Fibroblast of the aortic adventitia (primary cell): ENCODE results near the gene WDR89. TPM values are rescaled to one million over a fixed set of nuclear protein-coding genes. Genes with fewer than 3 reads are reported as not detected.
A peak's percentile ranks its signal among the peaks of the same experiment; 100 is the strongest.
"Not testable (repeated sequence)": the region's sequence is repeated elsewhere in the genome, so short reads cannot be mapped to it uniquely, and the experiment has no call there.

ENCODE experiments used
- DNase-seq: peaks from one replicate; pipeline ENCODE4 v3.0.0-alpha.2; 2010; ENCODE audit warnings: low read depth
- H3K4me3 ChIP-seq: 2 replicates; pipeline ENCODE4 v1.5.1; 2011; ENCODE audit warnings: low read depth, mild to moderate bottlenecking, control low read depth, low read length, moderate library complexity
- CTCF ChIP-seq: IDR thresholded peaks from 2 replicates; pipeline ENCODE4 v1.5.1; 2011; ENCODE audit warnings: mild to moderate bottlenecking, low read length, control low read depth, inconsistent platforms; ENCODE audit not compliant: insufficient read depth
- total RNA-seq: library from RNA; depleted of rRNA; stranded (reverse); fragments of >200 nt; gene quantifications from 2 replicates; pipeline ENCODE4 v1.2.3, GENCODE V29; 2012; ENCODE audit warnings: low replicate concordance

Gene WDR89
- total RNA-seq, 1 donor: 10.1 TPM

- H3K4me3 ChIP-seq: peak overlapping the region; percentile 76
- no peak for TF ChIP-seq CTCF
- DNase-seq: peak; percentile 98
These were observed 549 bp upstream of the WDR89 start for GRCh38 chr14:63642229-63642611.

GRCh38 chr14:63638493-63638892 is 3.2 kb downstream of the WDR89 start:
- DNase-seq: no peak
- H3K4me3 ChIP-seq: no peak overlapping the region
- no peak for TF ChIP-seq CTCF

- not testable (repeated sequence) for DNase-seq, H3K4me3 ChIP-seq
These were observed 5.5 kb downstream of the WDR89 start for GRCh38 chr14:63636094-63636635.

GRCh38 chr14:63633801-63634200 is 7.9 kb downstream of the WDR89 start:
- peak; percentile 3 for TF ChIP-seq CTCF
- H3K4me3 ChIP-seq: no peak overlapping the region
- DNase-seq: peak; percentile 11

DNA sequence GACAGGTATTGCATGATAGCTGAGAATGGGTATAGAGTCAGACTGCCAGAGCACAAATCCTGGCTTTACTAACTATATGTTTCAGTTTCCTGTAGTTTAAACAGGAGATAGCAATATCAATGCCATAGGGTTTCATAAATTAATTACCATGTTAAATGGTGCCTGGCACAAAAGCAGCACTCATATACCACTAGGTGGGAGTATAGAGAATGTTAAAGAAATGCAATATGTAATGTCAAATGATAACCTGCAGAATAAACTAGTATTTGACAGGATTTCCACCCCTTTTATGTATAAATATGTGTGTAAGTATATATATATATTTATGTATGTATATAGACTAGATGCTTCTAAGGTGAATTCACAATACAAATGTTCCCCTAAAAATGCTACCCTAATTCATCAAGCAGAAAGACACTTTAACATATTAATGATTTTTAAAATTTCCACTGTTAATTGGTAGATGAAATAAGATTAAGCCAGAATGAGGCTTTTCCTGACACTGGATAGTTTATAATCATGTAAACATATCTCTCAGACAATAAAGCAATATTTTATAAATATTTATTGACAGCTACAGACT is 8.6 kb downstream of the WDR89 start:
- TF ChIP-seq CTCF: peak; percentile 55
- H3K4me3 ChIP-seq: no peak overlapping the region
- peak; percentile 41 for DNase-seq

DNA sequence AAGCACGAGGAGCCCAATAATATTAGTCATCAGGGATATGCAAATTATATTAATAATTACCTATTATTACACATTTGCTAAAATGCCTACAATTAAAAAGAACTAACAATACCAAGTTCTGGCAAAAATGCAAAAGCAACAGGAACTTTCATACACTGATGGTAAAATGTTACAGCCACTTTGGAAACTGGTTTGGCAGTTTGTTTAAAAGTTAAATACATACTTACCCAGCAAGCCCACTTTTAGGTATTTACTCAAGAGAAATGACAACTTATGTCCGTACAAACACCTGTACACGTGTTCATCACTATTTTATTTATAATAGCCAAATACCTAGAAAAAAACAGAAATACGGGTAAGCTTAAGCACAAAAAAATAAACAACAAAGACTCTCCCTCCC is 17.0 kb downstream of the WDR89 start:
- TF ChIP-seq CTCF: no peak
- no peak overlapping the region for H3K4me3 ChIP-seq
- DNase-seq: no peak

GRCh38 chr14:63624203-63624602 is 17.5 kb downstream of the WDR89 start:
- no peak overlapping the region for H3K4me3 ChIP-seq
- no peak for DNase-seq
- TF ChIP-seq CTCF: no peak

- H3K4me3 ChIP-seq, DNase-seq: not testable (repeated sequence)
These were observed 19.7 kb downstream of the WDR89 start for GRCh38 chr14:63621975-63622374.
